Endothelial cell (in vitro differentiated cells): ENCODE measurements around the gene AKAP6. TPM values are rescaled to one million over a fixed set of nuclear protein-coding genes. Genes with fewer than 3 reads are reported as not detected.

Source experiments
- DNase-seq: peaks from one replicate; pipeline ENCODE4 v3.0.0; 2021; ENCODE audit warnings: low spot score
- H3K27ac Mint-ChIP-seq: one replicate; pipeline ENCODE4 v1.8.0; 2021; ENCODE audit warnings: mixed read lengths, inconsistent platforms; ENCODE audit not compliant: unreplicated experiment
- H3K27me3 Mint-ChIP-seq: one replicate; pipeline ENCODE4 v1.8.0; 2021; ENCODE audit warnings: mild to moderate bottlenecking, moderate library complexity, mixed read lengths, inconsistent platforms; ENCODE audit not compliant: unreplicated experiment
- H3K36me3 Mint-ChIP-seq: one replicate; pipeline ENCODE4 v1.8.0; 2021; ENCODE audit warnings: mild to moderate bottlenecking, low read depth, mixed read lengths, inconsistent platforms; ENCODE audit not compliant: unreplicated experiment
- H3K4me1 Mint-ChIP-seq: one replicate; pipeline ENCODE4 v1.8.0; 2021; ENCODE audit warnings: mild to moderate bottlenecking, mixed read lengths, inconsistent platforms; ENCODE audit not compliant: unreplicated experiment
- H3K4me3 Mint-ChIP-seq: one replicate; pipeline ENCODE4 v1.8.0; 2021; ENCODE audit warnings: mild to moderate bottlenecking, mixed read lengths, inconsistent platforms; ENCODE audit not compliant: unreplicated experiment
- H3K9me3 Mint-ChIP-seq: one replicate; pipeline ENCODE4 v1.8.0; 2021; ENCODE audit warnings: mixed read lengths, inconsistent platforms; ENCODE audit not compliant: unreplicated experiment
- total RNA-seq: library from RNA; stranded (reverse); fragmentation: NEBNext Ultra II Directional; extraction: Animal tissue kit (Norgen Biotek cat#: 25700); gene quantifications from one replicate; pipeline ENCODE4 v1.2.1, GENCODE V29; 2021; ENCODE audit not compliant: unreplicated experiment
- TF ChIP-seq, protein P1 (sequence below): fragments of 200-600 bp; sonication (generic); IDR thresholded peaks from one replicate; pipeline ENCODE4 v1.5.0; 2021; ENCODE audit warnings: antibody characterized with exemption; ENCODE audit not compliant: unreplicated experiment

Gene AKAP6
- total RNA-seq, 1 donor from 2014 or later: 4.4 TPM

GRCh38 chr14:32846821-32847365 is 517.8 kb downstream of the AKAP6 start:
- TF ChIP-seq, protein P1, sequence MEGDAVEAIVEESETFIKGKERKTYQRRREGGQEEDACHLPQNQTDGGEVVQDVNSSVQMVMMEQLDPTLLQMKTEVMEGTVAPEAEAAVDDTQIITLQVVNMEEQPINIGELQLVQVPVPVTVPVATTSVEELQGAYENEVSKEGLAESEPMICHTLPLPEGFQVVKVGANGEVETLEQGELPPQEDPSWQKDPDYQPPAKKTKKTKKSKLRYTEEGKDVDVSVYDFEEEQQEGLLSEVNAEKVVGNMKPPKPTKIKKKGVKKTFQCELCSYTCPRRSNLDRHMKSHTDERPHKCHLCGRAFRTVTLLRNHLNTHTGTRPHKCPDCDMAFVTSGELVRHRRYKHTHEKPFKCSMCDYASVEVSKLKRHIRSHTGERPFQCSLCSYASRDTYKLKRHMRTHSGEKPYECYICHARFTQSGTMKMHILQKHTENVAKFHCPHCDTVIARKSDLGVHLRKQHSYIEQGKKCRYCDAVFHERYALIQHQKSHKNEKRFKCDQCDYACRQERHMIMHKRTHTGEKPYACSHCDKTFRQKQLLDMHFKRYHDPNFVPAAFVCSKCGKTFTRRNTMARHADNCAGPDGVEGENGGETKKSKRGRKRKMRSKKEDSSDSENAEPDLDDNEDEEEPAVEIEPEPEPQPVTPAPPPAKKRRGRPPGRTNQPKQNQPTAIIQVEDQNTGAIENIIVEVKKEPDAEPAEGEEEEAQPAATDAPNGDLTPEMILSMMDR: no peak
- Mint-ChIP-seq H3K27me3 (no peaks in the 10 kb centered on the region), H3K4me3 (no peak overlapping the region), H3K36me3 (no peaks in the 10 kb centered on the region), H3K4me1 (no peaks in the 10 kb centered on the region), H3K9me3 (no peaks in the 10 kb centered on the region), H3K27ac (no peak overlapping the region)
- DNase-seq: no peak

DNA sequence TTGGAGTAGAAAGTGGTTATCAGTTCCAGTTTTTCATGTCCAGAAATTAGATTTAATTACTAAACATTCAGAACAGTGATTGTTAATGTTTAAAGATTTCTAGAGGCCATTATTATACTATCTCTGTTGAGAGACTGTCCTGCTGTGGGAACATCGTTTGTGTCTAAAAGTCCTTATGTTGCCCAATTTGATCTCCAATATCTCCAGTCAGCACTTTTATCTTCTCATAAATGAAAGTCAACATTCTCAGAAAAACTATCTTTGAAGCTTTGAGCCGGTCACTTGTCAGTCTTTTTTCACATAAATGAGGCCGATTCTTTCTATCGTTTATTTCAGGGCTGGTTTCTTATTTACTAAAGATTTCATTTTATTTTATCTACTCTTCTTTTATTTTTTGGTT is 518.8 kb downstream of the AKAP6 start:
- Mint-ChIP-seq H3K36me3 (no peaks in the 10 kb centered on the region), H3K4me1 (no peaks in the 10 kb centered on the region), H3K27me3 (no peaks in the 10 kb centered on the region), H3K27ac (no peak overlapping the region), H3K4me3 (no peak overlapping the region), H3K9me3 (no peaks in the 10 kb centered on the region)
- DNase-seq: no peak
- TF ChIP-seq, protein P1: no peak

GRCh38 chr14:32865827-32866376 is 536.8 kb downstream of the AKAP6 start:
- TF ChIP-seq, protein P1: no peak
- H3K27me3 Mint-ChIP-seq: peaks cover 4% of the 10 kb centered on the region
- no peak overlapping the region for H3K4me3 Mint-ChIP-seq
- H3K9me3 Mint-ChIP-seq: no peaks in the 10 kb centered on the region
- DNase-seq: no peak
- no peaks in the 10 kb centered on the region for H3K36me3 Mint-ChIP-seq
- H3K27ac Mint-ChIP-seq: no peak overlapping the region
- H3K4me1 Mint-ChIP-seq: no peaks in the 10 kb centered on the region

DNA sequence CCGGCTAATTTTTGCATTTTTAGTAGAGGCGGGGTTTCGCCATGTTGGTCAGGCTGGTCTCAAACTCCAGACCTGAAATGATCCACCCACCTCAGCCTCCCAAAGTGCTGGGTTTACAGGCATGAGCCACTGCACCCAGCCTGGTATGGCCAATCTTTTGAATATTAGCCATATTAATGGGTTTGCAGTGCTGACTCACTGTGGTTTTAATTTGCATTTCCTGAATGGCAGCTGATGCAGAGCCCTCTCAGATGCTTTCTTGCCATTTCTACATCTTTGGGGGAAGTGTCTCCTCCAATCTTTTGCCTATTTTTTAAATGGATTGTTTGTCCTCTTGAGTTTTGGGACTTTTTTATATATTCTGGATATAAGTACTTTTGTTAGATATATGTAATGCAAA is 554.1 kb downstream of the AKAP6 start:
- TF ChIP-seq, protein P1: no peak
- no peak overlapping the region for H3K27ac Mint-ChIP-seq
- no peaks in the 10 kb centered on the region for H3K9me3 Mint-ChIP-seq
- H3K36me3 Mint-ChIP-seq: no peaks in the 10 kb centered on the region
- no peaks in the 10 kb centered on the region for H3K4me1 Mint-ChIP-seq
- H3K4me3 Mint-ChIP-seq: no peak overlapping the region
- DNase-seq: no peak
- peaks cover 3% of the 10 kb centered on the region for H3K27me3 Mint-ChIP-seq

Other genes starting within 250 kb of the AKAP6 start
- not detected for gene RNU6-7, start 127.3 kb upstream of the AKAP6 start, total RNA-seq
- gene RNU6-8, start 126.0 kb upstream of the AKAP6 start, total RNA-seq: not detected